K562 (cell line): Measurements from ENCODE around the gene C1orf105. TPM values are rescaled to one million over a fixed set of nuclear protein-coding genes. Genes with fewer than 3 reads are reported as not detected.

Source experiments
- CCAR2 ChIP-seq: fragments of 200-400 bp; formaldehyde crosslinking; IDR thresholded peaks from 2 replicates; pipeline ENCODE4 v1.6.1; 2017; ENCODE audit warnings: mild to moderate bottlenecking, low read depth, low read length
- EHMT2 ChIP-seq: fragments of 450-650 bp; IDR thresholded peaks from 2 replicates; pipeline ENCODE4 v1.6.1; 2018; ENCODE audit warnings: antibody characterized with exemption
- ESRRA ChIP-seq: fragments of 450-650 bp; IDR thresholded peaks from 2 replicates; pipeline ENCODE4 v1.6.1; 2014; ENCODE audit warnings: low read depth, mild to moderate bottlenecking, moderate library complexity, borderline replicate concordance
- ETV6 ChIP-seq, 3 experiments: fragments of 150-350 bp in 1 of 3; sonication (generic) in 1 of 3; formaldehyde crosslinking in 1 of 3; IDR thresholded peaks; 2 replicates each; pipeline versions ENCODE4 v1.6.1 to v1.8.0; 2014 to 2022; ENCODE audit warnings: borderline replicate concordance in 2 of 3, low read depth in 2 of 3, antibody characterized with exemption in 1 of 3, low read length in 1 of 3, mild to moderate bottlenecking in 1 of 3, missing genetic modification reagents in 1 of 3
- KDM5B ChIP-seq: fragments of 200-600 bp; sonication (generic); IDR thresholded peaks from 2 replicates; pipeline ENCODE4 v1.6.1; 2012; ENCODE audit warnings: low read depth, mild to moderate bottlenecking, moderate library complexity, low read length, control low read depth, inconsistent platforms; ENCODE audit not compliant: insufficient replicate concordance
- LEF1 ChIP-seq: fragments of 450-650 bp; IDR thresholded peaks from 2 replicates; pipeline ENCODE4 v1.6.1; 2016; ENCODE audit warnings: mild to moderate bottlenecking
- MYC ChIP-seq, 2 experiments: fragments of 250-450 bp in 1 of 2; sonication (Bioruptor Pico) in 1 of 2; IDR thresholded peaks; 2 replicates each; pipeline versions ENCODE4 v1.5.1 to v1.6.1; 2012 to 2021; ENCODE audit warnings: low read depth in 2 of 2, borderline replicate concordance in 1 of 2, improper control_type of control experiment in 1 of 2, low read length in 1 of 2, mild to moderate bottlenecking in 1 of 2, moderate library complexity in 1 of 2
- SMARCA4 ChIP-seq: fragments of 450-650 bp; IDR thresholded peaks from 2 replicates; pipeline ENCODE4 v1.6.1; 2016
- SUPT5H ChIP-seq: fragments of 450-650 bp; IDR thresholded peaks from 2 replicates; pipeline ENCODE4 v1.6.1; 2016
- THAP12 ChIP-seq: fragments of 250-450 bp; sonication (Bioruptor Pico); IDR thresholded peaks from 2 replicates; pipeline ENCODE4 v1.9.0; 2021; ENCODE audit warnings: mild to moderate bottlenecking, inconsistent platforms
- ZBTB2 ChIP-seq: fragments of 450-650 bp; IDR thresholded peaks from 2 replicates; pipeline ENCODE4 v1.6.1; 2016; ENCODE audit warnings: antibody characterized with exemption
- ZNF263 ChIP-seq: sonication (generic); formaldehyde crosslinking; IDR thresholded peaks from 2 replicates; pipeline ENCODE4 v1.8.0; 2022; ENCODE audit warnings: mild to moderate bottlenecking, missing genetic modification reagents, borderline replicate concordance
- ZNF830 ChIP-seq: fragments of 250-450 bp; sonication (Bioruptor Pico); IDR thresholded peaks from 2 replicates; pipeline ENCODE4 v1.5.0; 2021; ENCODE audit warnings: mild to moderate bottlenecking
- polyA plus RNA-seq, 8 experiments: library from polyadenylated mRNA; depleted of rRNA in 4 of 8; stranded (reverse) in 5 of 8; unstranded in 3 of 8; fragments of >200 nt; fragmentation: Nextera tagmentation in 2 of 8; fragmentation: Illumina TruSeq in 1 of 8; extraction: Ambion mirVana in 2 of 8; extraction: Trizol in 1 of 8; gene quantifications; 2 replicates each; pipeline versions ENCODE4 v1.2.1 to v1.2.3, GENCODE V29; 2011 to 2014; ENCODE audit warnings: inconsistent platforms in 1 of 8, missing spikeins in 1 of 8
- total RNA-seq, 7 experiments: library from RNA; depleted of rRNA in 6 of 7; stranded (reverse); fragments of >200 nt in 6 of 7; fragmentation: Illumina TruSeq in 2 of 7; extraction: Trizol in 2 of 7; gene quantifications; 2 replicates each; pipeline versions ENCODE4 v1.2.1 to v1.2.3, GENCODE V29; 2011 to 2021; ENCODE audit warnings: low replicate concordance in 1 of 7
- TF ChIP-seq, protein P1 (sequence below), 2 experiments: fragments of 450-650 bp; IDR thresholded peaks; 2 replicates each; pipeline ENCODE4 v1.6.1; 2018; ENCODE audit warnings: mild to moderate bottlenecking in 2 of 2, low read depth in 1 of 2; ENCODE audit not compliant: partially characterized antibody in 2 of 2
- TF ChIP-seq, protein P2 (sequence below): sonication (generic); formaldehyde crosslinking; IDR thresholded peaks from 2 replicates; pipeline ENCODE4 v1.8.1; 2023; ENCODE audit warnings: mild to moderate bottlenecking, missing genetic modification reagents, moderate library complexity

The C1orf105 gene
- total and polyA plus RNA-seq, 9 of the 15 experiments (the other 6 are each of a cell fraction or from before 2014, with no cell fraction given) = 0.08 TPM; not detected in 8

- 0 out of 2 replicates have a peak, but pooled peaks have one; percentile 32 for TF ChIP-seq ZBTB2
- peak; percentile 84 for TF ChIP-seq SUPT5H
- TF ChIP-seq, protein P1, sequence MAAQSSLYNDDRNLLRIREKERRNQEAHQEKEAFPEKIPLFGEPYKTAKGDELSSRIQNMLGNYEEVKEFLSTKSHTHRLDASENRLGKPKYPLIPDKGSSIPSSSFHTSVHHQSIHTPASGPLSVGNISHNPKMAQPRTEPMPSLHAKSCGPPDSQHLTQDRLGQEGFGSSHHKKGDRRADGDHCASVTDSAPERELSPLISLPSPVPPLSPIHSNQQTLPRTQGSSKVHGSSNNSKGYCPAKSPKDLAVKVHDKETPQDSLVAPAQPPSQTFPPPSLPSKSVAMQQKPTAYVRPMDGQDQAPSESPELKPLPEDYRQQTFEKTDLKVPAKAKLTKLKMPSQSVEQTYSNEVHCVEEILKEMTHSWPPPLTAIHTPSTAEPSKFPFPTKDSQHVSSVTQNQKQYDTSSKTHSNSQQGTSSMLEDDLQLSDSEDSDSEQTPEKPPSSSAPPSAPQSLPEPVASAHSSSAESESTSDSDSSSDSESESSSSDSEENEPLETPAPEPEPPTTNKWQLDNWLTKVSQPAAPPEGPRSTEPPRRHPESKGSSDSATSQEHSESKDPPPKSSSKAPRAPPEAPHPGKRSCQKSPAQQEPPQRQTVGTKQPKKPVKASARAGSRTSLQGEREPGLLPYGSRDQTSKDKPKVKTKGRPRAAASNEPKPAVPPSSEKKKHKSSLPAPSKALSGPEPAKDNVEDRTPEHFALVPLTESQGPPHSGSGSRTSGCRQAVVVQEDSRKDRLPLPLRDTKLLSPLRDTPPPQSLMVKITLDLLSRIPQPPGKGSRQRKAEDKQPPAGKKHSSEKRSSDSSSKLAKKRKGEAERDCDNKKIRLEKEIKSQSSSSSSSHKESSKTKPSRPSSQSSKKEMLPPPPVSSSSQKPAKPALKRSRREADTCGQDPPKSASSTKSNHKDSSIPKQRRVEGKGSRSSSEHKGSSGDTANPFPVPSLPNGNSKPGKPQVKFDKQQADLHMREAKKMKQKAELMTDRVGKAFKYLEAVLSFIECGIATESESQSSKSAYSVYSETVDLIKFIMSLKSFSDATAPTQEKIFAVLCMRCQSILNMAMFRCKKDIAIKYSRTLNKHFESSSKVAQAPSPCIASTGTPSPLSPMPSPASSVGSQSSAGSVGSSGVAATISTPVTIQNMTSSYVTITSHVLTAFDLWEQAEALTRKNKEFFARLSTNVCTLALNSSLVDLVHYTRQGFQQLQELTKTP (IDR thresholded peaks at IDR 0.05; ENCODE audit: low read depth in 1 of 2, partially characterized antibody in 2 of 2) = peak in 1 of 2 experiments; percentile 27
- TF ChIP-seq MYC (IDR thresholded peaks at IDR 0.05; ENCODE audit: low read depth, low read length) = peak; percentile 76
- peak; percentile 70; the same call in 1 of the 2 replicates for TF ChIP-seq MYC (CRISPR knock-in tag; IDR thresholded peaks at IDR 0.05; ENCODE audit: borderline replicate concordance, low read depth)
- TF ChIP-seq EHMT2 = peak; percentile 80
- peak; percentile 44; the same call in 1 of the 2 replicates for TF ChIP-seq ZNF263 (CRISPR knock-in tag)
- TF ChIP-seq THAP12 = 0 out of 2 replicates have a peak, but pooled peaks have one; percentile 67
- TF ChIP-seq, protein P2, sequence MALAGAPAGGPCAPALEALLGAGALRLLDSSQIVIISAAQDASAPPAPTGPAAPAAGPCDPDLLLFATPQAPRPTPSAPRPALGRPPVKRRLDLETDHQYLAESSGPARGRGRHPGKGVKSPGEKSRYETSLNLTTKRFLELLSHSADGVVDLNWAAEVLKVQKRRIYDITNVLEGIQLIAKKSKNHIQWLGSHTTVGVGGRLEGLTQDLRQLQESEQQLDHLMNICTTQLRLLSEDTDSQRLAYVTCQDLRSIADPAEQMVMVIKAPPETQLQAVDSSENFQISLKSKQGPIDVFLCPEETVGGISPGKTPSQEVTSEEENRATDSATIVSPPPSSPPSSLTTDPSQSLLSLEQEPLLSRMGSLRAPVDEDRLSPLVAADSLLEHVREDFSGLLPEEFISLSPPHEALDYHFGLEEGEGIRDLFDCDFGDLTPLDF (CRISPR knock-in tag) = peak; percentile 94; the same call in 1 of the 2 replicates
- TF ChIP-seq KDM5B = peak; percentile 85
- no peak for TF ChIP-seq ETV6 (IDR thresholded peaks at IDR 0.05; ENCODE audit: borderline replicate concordance in 1 of 2, low read depth in 2 of 2, low read length in 1 of 2)
- TF ChIP-seq ETV6 (CRISPR knock-in tag; IDR thresholded peaks at IDR 0.05; ENCODE audit: borderline replicate concordance) = 0 out of 2 replicates have a peak, but pooled peaks have one; percentile 29
- TF ChIP-seq ZNF830 = 0 out of 2 replicates have a peak, but pooled peaks have one; percentile 28
- peak; percentile 52; the same call in 1 of the 2 replicates for TF ChIP-seq SMARCA4
- TF ChIP-seq ESRRA = peak; percentile 67
- peak; percentile 38; the same call in 1 of the 2 replicates for TF ChIP-seq LEF1
- no peak for TF ChIP-seq CCAR2
Measured at GRCh38 chr1:172443666-172444453, 23.4 kb downstream of the C1orf105 start, which contains the start of gene PIGC (continued).
